ENCODE data around the gene MCC.

MCC gene

DNA sequence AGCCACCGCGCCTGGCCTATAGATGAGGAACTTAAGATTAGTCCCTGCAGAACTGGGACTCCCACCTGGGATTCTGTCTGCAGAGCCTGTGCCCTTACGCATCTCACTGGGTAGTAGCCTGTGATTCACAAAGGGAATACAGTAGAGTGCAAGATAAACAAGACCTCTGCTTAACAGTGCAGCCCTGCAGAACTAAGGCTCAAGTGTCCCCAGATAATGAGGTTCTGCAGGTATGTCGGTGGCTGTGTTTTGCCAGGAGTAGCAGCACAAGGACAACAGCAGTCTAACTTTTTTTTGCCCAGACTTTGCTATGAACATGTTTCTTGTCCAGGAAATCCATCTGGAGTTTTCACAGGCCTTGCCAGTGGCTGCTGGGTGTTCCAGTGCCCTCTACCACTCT lies 451.9 kb downstream of the MCC start:
- H3K18ac ChIP-seq (ENCODE audit: low read depth in 1 of 2, low read length in 2 of 2) = no peak overlapping the region
- no peak overlapping the region for H2BK120ac ChIP-seq (ENCODE audit: low read depth, low read length)
- H2BK15ac ChIP-seq (ENCODE audit: low read depth, poor library complexity, severe bottlenecking) = no peak overlapping the region
- no peak for DNase-seq
- H2BK12ac ChIP-seq (ENCODE audit: low read length in 2 of 2) = no peak overlapping the region
- no peak overlapping the region for H3K4ac ChIP-seq (ENCODE audit: low read depth in 1 of 2, low read length in 2 of 2)
- H3K4me2 ChIP-seq (ENCODE audit: low read length, poor library complexity, severe bottlenecking) = no peak overlapping the region
- H3K27me3 ChIP-seq (ENCODE audit: control insufficient read depth in 1 of 2, insufficient read depth in 1 of 2, low read length in 2 of 2) = no peaks in the 10 kb centered on the region
- no peaks in the 10 kb centered on the region for H3K9me3 ChIP-seq (ENCODE audit: control insufficient read depth, low read length)
- no peak overlapping the region for H3K4me3 ChIP-seq (ENCODE audit: insufficient read depth in 1 of 2, low read depth in 1 of 2, low read length in 2 of 2)
- H3K4me1 ChIP-seq (ENCODE audit: control insufficient read depth, insufficient read depth, low read depth, low read length) = peaks cover 18% of the 10 kb centered on the region
- H3K14ac ChIP-seq (ENCODE audit: low read length in 2 of 2) = peak overlapping the region in 1 of 2 experiments; percentile 44
- no peak overlapping the region for H3K23ac ChIP-seq (ENCODE audit: low read length in 2 of 2)
- H3K9ac ChIP-seq (ENCODE audit: low read length) = no peak overlapping the region
- no peak overlapping the region for H2AK5ac ChIP-seq (ENCODE audit: low read length, severe bottlenecking)
- no peaks in the 10 kb centered on the region for H3K79me1 ChIP-seq (replicated peaks; ENCODE audit: low read length, poor library complexity, severe bottlenecking)
- no peak overlapping the region for H2AFZ ChIP-seq (ENCODE audit: low read depth, low read length)
- H2BK5ac ChIP-seq (ENCODE audit: low read depth, low read length, poor library complexity, severe bottlenecking) = no peak overlapping the region
- no peak overlapping the region for H3K27ac ChIP-seq (ENCODE audit: low read length, poor library complexity, severe bottlenecking)
- H4K8ac ChIP-seq (ENCODE audit: low read length) = no peak overlapping the region
- peaks cover 15 to 35% of the 10 kb centered on the region in 2 experiments for H3K36me3 ChIP-seq (ENCODE audit: control insufficient read depth in 1 of 2, insufficient read depth in 2 of 2, low read depth in 1 of 2, low read length in 2 of 2)
- H4K91ac ChIP-seq (ENCODE audit: low read length) = no peak overlapping the region
- WGBS = 98% methylated on average over 4 of the region's 4 CpGs

DNA sequence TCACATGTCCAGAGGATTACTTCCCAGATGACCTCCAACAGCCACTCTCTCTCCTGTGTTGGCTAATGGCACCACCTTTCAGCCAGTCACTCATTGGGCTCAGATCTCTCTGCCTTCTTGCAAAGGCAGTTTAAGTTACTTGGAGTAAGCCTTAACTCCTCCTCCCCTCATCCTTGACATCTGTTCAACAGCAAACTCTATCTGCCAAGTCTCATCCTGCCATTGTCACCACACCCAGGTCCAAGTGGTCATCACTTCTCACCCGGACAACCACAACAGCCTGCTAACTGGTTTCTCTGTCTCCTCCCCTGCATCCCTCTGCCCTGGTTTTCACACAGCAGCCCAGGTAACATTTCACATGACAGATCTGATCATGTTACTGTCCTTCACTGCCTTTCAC lies 453.2 kb downstream of the MCC start:
- Histone ChIP-seq H3K4me1 (ENCODE audit: control insufficient read depth, insufficient read depth, low read depth, low read length) (peaks cover 22% of the 10 kb centered on the region), H3K4ac (ENCODE audit: low read depth in 1 of 2, low read length in 2 of 2) (no peak overlapping the region), H4K91ac (ENCODE audit: low read length) (peak overlapping the region; percentile 5), H3K23ac (ENCODE audit: low read length in 2 of 2) (no peak overlapping the region), H2AFZ (ENCODE audit: low read depth, low read length) (no peak overlapping the region), H3K4me2 (ENCODE audit: low read length, poor library complexity, severe bottlenecking) (no peak overlapping the region), H2BK120ac (ENCODE audit: low read depth, low read length) (no peak overlapping the region), H2AK5ac (ENCODE audit: low read length, severe bottlenecking) (peak overlapping the region; percentile 57), H4K8ac (ENCODE audit: low read length) (no peak overlapping the region), H2BK5ac (ENCODE audit: low read depth, low read length, poor library complexity, severe bottlenecking) (no peak overlapping the region), H3K9me3 (ENCODE audit: control insufficient read depth, low read length) (no peaks in the 10 kb centered on the region), H3K27ac (ENCODE audit: low read length, poor library complexity, severe bottlenecking) (peak overlapping the region; percentile 30), H2BK15ac (ENCODE audit: low read depth, poor library complexity, severe bottlenecking) (no peak overlapping the region), H3K36me3 (ENCODE audit: control insufficient read depth in 1 of 2, insufficient read depth in 2 of 2, low read depth in 1 of 2, low read length in 2 of 2) (peaks cover 13 to 30% of the 10 kb centered on the region in 2 experiments), H3K9ac (ENCODE audit: low read length) (peak overlapping the region; percentile 45), H3K27me3 (ENCODE audit: control insufficient read depth in 1 of 2, insufficient read depth in 1 of 2, low read length in 2 of 2) (no peaks in the 10 kb centered on the region), H3K14ac (ENCODE audit: low read length in 2 of 2) (peak overlapping the region in 1 of 2 experiments; percentile 28), H3K4me3 (ENCODE audit: insufficient read depth in 1 of 2, low read depth in 1 of 2, low read length in 2 of 2) (no peak overlapping the region), H3K79me1 (replicated peaks; ENCODE audit: low read length, poor library complexity, severe bottlenecking) (no peaks in the 10 kb centered on the region), H3K18ac (ENCODE audit: low read depth in 1 of 2, low read length in 2 of 2) (peak overlapping the region in 1 of 2 experiments; percentile 55), H2BK12ac (ENCODE audit: low read length in 2 of 2) (peak overlapping the region; percentile 1 to 42)
- DNase-seq = no peak
- 92% methylated on average over 1 of the region's 1 CpG for WGBS

- H2BK5ac ChIP-seq (ENCODE audit: low read depth, low read length, poor library complexity, severe bottlenecking) = peak overlapping the region; percentile 1
- WGBS = 65% methylated on average over 13 of the region's 13 CpGs
- peak overlapping the region in 1 of 2 experiments; percentile 18 for H3K14ac ChIP-seq (ENCODE audit: low read length in 2 of 2)
- H3K9ac ChIP-seq (ENCODE audit: low read length) = peak overlapping the region; percentile 68
- H2BK15ac ChIP-seq (ENCODE audit: low read depth, poor library complexity, severe bottlenecking) = no peak overlapping the region
- peak overlapping the region; percentile 30 for H3K27ac ChIP-seq (ENCODE audit: low read length, poor library complexity, severe bottlenecking)
- no peak overlapping the region for H4K91ac ChIP-seq (ENCODE audit: low read length)
- H3K4me1 ChIP-seq (ENCODE audit: control insufficient read depth, insufficient read depth, low read depth, low read length) = peaks cover 24% of the 10 kb centered on the region
- no peak overlapping the region for H3K23ac ChIP-seq (ENCODE audit: low read length in 2 of 2)
- H3K4ac ChIP-seq (ENCODE audit: low read depth in 1 of 2, low read length in 2 of 2) = no peak overlapping the region
- no peak overlapping the region for H2AFZ ChIP-seq (ENCODE audit: low read depth, low read length)
- no peak overlapping the region for H2BK120ac ChIP-seq (ENCODE audit: low read depth, low read length)
- H3K79me1 ChIP-seq (replicated peaks; ENCODE audit: low read length, poor library complexity, severe bottlenecking) = no peaks in the 10 kb centered on the region
- peak overlapping the region; percentile 24 to 75 for H2BK12ac ChIP-seq (ENCODE audit: low read length in 2 of 2)
- H2AK5ac ChIP-seq (ENCODE audit: low read length, severe bottlenecking) = no peak overlapping the region
- H3K36me3 ChIP-seq (ENCODE audit: control insufficient read depth in 1 of 2, insufficient read depth in 2 of 2, low read depth in 1 of 2, low read length in 2 of 2) = peaks cover 10 to 26% of the 10 kb centered on the region in 2 experiments
- DNase-seq = peak; percentile 92
- H3K18ac ChIP-seq (ENCODE audit: low read depth in 1 of 2, low read length in 2 of 2) = peak overlapping the region in 1 of 2 experiments; percentile 45
- no peak overlapping the region for H3K4me2 ChIP-seq (ENCODE audit: low read length, poor library complexity, severe bottlenecking)
- no peak overlapping the region for H3K4me3 ChIP-seq (ENCODE audit: insufficient read depth in 1 of 2, low read depth in 1 of 2, low read length in 2 of 2)
- H4K8ac ChIP-seq (ENCODE audit: low read length) = no peak overlapping the region
- no peaks in the 10 kb centered on the region for H3K27me3 ChIP-seq (ENCODE audit: control insufficient read depth in 1 of 2, insufficient read depth in 1 of 2, low read length in 2 of 2)
- no peaks in the 10 kb centered on the region for H3K9me3 ChIP-seq (ENCODE audit: control insufficient read depth, low read length)
Measured at GRCh38 chr5:113034182-113034773, 454.0 kb downstream of the MCC start.

DNA sequence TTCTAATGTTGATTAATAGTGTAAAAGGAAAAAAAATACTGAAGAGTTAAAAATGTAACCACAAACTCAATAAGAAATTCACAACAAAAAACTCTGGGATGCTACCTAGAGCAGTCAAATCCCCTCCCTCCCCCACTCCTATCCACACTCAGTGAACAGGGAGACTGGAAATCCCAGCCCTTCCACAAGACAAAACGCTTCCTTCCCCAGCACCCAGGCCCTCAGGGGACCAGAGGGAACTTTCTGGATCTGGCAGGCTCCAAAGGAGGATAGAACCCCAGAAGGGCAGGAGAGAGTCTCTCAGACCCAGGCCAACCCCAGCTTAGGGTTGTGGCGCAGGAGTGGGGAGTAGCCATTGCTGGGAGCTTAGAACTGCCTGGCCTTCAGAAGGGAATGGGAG lies 456.7 kb downstream of the MCC start:
- Histone ChIP-seq H3K9ac (ENCODE audit: low read length) (no peak overlapping the region), H3K4ac (ENCODE audit: low read depth in 1 of 2, low read length in 2 of 2) (no peak overlapping the region), H3K14ac (ENCODE audit: low read length in 2 of 2) (no peak overlapping the region), H2BK5ac (ENCODE audit: low read depth, low read length, poor library complexity, severe bottlenecking) (no peak overlapping the region), H4K91ac (ENCODE audit: low read length) (no peak overlapping the region), H2BK12ac (ENCODE audit: low read length in 2 of 2) (no peak overlapping the region), H3K4me3 (ENCODE audit: insufficient read depth in 1 of 2, low read depth in 1 of 2, low read length in 2 of 2) (no peak overlapping the region), H2BK120ac (ENCODE audit: low read depth, low read length) (no peak overlapping the region), H2AFZ (ENCODE audit: low read depth, low read length) (no peak overlapping the region), H3K79me1 (replicated peaks; ENCODE audit: low read length, poor library complexity, severe bottlenecking) (peaks cover 3% of the 10 kb centered on the region), H3K18ac (ENCODE audit: low read depth in 1 of 2, low read length in 2 of 2) (no peak overlapping the region), H3K9me3 (ENCODE audit: control insufficient read depth, low read length) (no peaks in the 10 kb centered on the region), H2BK15ac (ENCODE audit: low read depth, poor library complexity, severe bottlenecking) (no peak overlapping the region), H3K27me3 (ENCODE audit: control insufficient read depth in 1 of 2, insufficient read depth in 1 of 2, low read length in 2 of 2) (no peaks in the 10 kb centered on the region), H3K23ac (ENCODE audit: low read length in 2 of 2) (no peak overlapping the region), H2AK5ac (ENCODE audit: low read length, severe bottlenecking) (no peak overlapping the region), H3K36me3 (ENCODE audit: control insufficient read depth in 1 of 2, insufficient read depth in 2 of 2, low read depth in 1 of 2, low read length in 2 of 2) (peaks cover 12 to 36% of the 10 kb centered on the region in 2 experiments), H3K4me1 (ENCODE audit: control insufficient read depth, insufficient read depth, low read depth, low read length) (peaks cover 24% of the 10 kb centered on the region), H3K27ac (ENCODE audit: low read length, poor library complexity, severe bottlenecking) (no peak overlapping the region), H4K8ac (ENCODE audit: low read length) (no peak overlapping the region), H3K4me2 (ENCODE audit: low read length, poor library complexity, severe bottlenecking) (no peak overlapping the region)
- 98% methylated on average over 2 of the region's 2 CpGs for WGBS
- DNase-seq = no peak
